Astrocyte (in vitro differentiated cells and primary cell): ENCODE data around the gene OR2S2.

Experiments
- CTCF ChIP-seq: IDR thresholded peaks from 2 replicates; pipeline ENCODE4 v1.5.1; 2011; ENCODE audit warnings: low read depth, mild to moderate bottlenecking, inconsistent platforms, low read length, moderate library complexity; ENCODE audit not compliant: insufficient read depth
- EZH2 ChIP-seq: IDR thresholded peaks from 2 replicates; pipeline ENCODE4 v1.6.1; 2012; ENCODE audit warnings: mild to moderate bottlenecking, low read length, inconsistent platforms; ENCODE audit not compliant: insufficient read depth

DNA sequence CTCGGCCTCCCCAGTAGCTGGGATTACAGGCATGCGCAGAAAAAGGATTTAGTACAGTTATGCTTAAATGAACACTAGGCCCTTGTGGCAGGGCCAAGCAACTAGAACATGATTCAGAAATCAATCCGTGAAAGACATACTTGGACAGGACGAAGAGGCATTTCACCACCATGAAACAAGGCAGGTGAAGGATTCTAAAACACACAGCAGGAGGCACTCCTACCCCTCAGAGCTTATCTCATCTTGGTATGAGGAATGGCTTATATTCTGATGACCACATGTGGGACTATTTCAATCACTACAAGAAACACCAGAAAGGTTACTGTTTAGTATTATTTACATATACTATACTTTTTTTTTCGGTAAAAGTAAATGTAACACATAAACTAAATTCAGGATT lies 15.7 kb downstream of the OR2S2 start:
- TF ChIP-seq EZH2, result no peak
- no peak for TF ChIP-seq CTCF
